ENCODE results near the gene PAX8.
A peak's percentile ranks its signal among the peaks of the same experiment; 100 is the strongest.

GRCh38 chr2:113240915-113241911 lies 37.5 kb downstream of the PAX8 start:
- TF ChIP-seq EP300 (IDR thresholded peaks at IDR 0.05) (peak; percentile 18), CTCF (IDR thresholded peaks at IDR 0.05) (no peak)

Measured in stomach (tissue), 4 donors.